H9 (cell line): ENCODE results near the gene NEK11. TPM values are rescaled to one million over a fixed set of nuclear protein-coding genes. Genes with fewer than 3 reads are reported as not detected.

Source experiments
- DNase-seq: peaks from one replicate; pipeline ENCODE4 v3.0.0-alpha.2; 2017
- H2AFZ ChIP-seq: one replicate; pipeline ENCODE4 v1.6.1; 2013; ENCODE audit warnings: mild to moderate bottlenecking, low read length, control low read depth, moderate library complexity
- H2AK5ac ChIP-seq: 2 replicates; pipeline ENCODE4 v1.6.1; 2013; ENCODE audit warnings: low read length, control low read depth, mixed read lengths; ENCODE audit not compliant: insufficient read length
- H2BK120ac ChIP-seq: one replicate; pipeline ENCODE4 v1.6.1; 2013; ENCODE audit warnings: low read depth, mild to moderate bottlenecking, low read length, control low read depth, inconsistent platforms; ENCODE audit not compliant: poor library complexity, severe bottlenecking
- H2BK12ac ChIP-seq: 2 replicates; pipeline ENCODE4 v1.6.1; 2013; ENCODE audit warnings: low read length, control low read depth, mixed read lengths, low read depth; ENCODE audit not compliant: insufficient read length
- H2BK15ac ChIP-seq: 2 replicates; pipeline ENCODE4 v1.6.1; 2013; ENCODE audit warnings: low read depth, low read length, control low read depth
- H2BK20ac ChIP-seq: one replicate; pipeline ENCODE4 v1.6.1; 2013; ENCODE audit warnings: low read depth, mild to moderate bottlenecking, low read length, control low read depth, inconsistent platforms; ENCODE audit not compliant: poor library complexity, severe bottlenecking
- H2BK5ac ChIP-seq: 2 replicates; pipeline ENCODE4 v1.6.1; 2013; ENCODE audit warnings: low read length, control low read depth, mixed read lengths; ENCODE audit not compliant: insufficient read length
- H3K14ac ChIP-seq: 2 replicates; pipeline ENCODE4 v1.6.1; 2013; ENCODE audit warnings: low read length, control low read depth; ENCODE audit not compliant: insufficient read depth
- H3K18ac ChIP-seq: 2 replicates; pipeline ENCODE4 v1.6.1; 2013; ENCODE audit warnings: low read depth, mild to moderate bottlenecking, mixed read lengths, low read length, control low read depth; ENCODE audit not compliant: insufficient read length
- H3K23ac ChIP-seq: 2 replicates; pipeline ENCODE4 v1.6.1; 2013; ENCODE audit warnings: low read length, control low read depth, mixed read lengths, low read depth; ENCODE audit not compliant: insufficient read length
- H3K23me2 ChIP-seq: 2 replicates; pipeline ENCODE4 v1.6.1; 2013; ENCODE audit warnings: low read depth, mild to moderate bottlenecking, mixed read lengths, low read length, control low read depth; ENCODE audit not compliant: insufficient read length, poor library complexity, severe bottlenecking
- H3K27ac ChIP-seq: 2 replicates; pipeline ENCODE4 v1.5.1; 2013; ENCODE audit warnings: low read length, control low read depth, mixed read lengths, low read depth; ENCODE audit not compliant: insufficient read length
- H3K27me3 ChIP-seq: 2 replicates; pipeline ENCODE4 v1.6.1; 2013; ENCODE audit warnings: low read length, control low read depth, inconsistent platforms; ENCODE audit not compliant: insufficient read depth
- H3K4ac ChIP-seq: 2 replicates; pipeline ENCODE4 v1.6.1; 2013; ENCODE audit warnings: low read depth, mild to moderate bottlenecking, control low read depth, inconsistent platforms, low read length, moderate library complexity
- H3K4me1 ChIP-seq: 2 replicates; pipeline ENCODE4 v1.6.1; 2013; ENCODE audit warnings: low read length, control low read depth, inconsistent platforms; ENCODE audit not compliant: insufficient read depth
- H3K4me2 ChIP-seq: 2 replicates; pipeline ENCODE4 v1.6.1; 2013; ENCODE audit warnings: low read length, control low read depth, mixed read lengths; ENCODE audit not compliant: insufficient read length, insufficient read depth
- H3K56ac ChIP-seq: 2 replicates; pipeline ENCODE4 v1.6.1; 2013; ENCODE audit warnings: low read depth, mild to moderate bottlenecking, mixed read lengths, low read length, control low read depth; ENCODE audit not compliant: insufficient read length
- H3K79me1 ChIP-seq: 2 replicates; pipeline ENCODE4 v1.6.1; 2013; ENCODE audit warnings: low read depth, mild to moderate bottlenecking, moderate library complexity, low read length, control low read depth, inconsistent platforms; ENCODE audit not compliant: insufficient read depth, poor library complexity, severe bottlenecking
- H3K79me2 ChIP-seq: 2 replicates; pipeline ENCODE4 v1.6.1; 2013; ENCODE audit warnings: low read length, control low read depth, inconsistent platforms; ENCODE audit not compliant: insufficient read depth
- H3K9ac ChIP-seq: 2 replicates; pipeline ENCODE4 v1.6.1; 2013; ENCODE audit warnings: low read length, control low read depth, mixed read lengths; ENCODE audit not compliant: insufficient read length; ENCODE audit errors: extremely low read depth
- H3K9me3 ChIP-seq: one replicate; pipeline ENCODE4 v1.6.1; 2013; ENCODE audit warnings: low read depth, low read length, inconsistent platforms; ENCODE audit not compliant: control insufficient read depth
- H3T11ph ChIP-seq: one replicate; pipeline ENCODE4 v1.6.1; 2013; ENCODE audit warnings: mild to moderate bottlenecking, low read length, control low read depth, inconsistent platforms
- H4K20me1 ChIP-seq: one replicate; pipeline ENCODE4 v1.6.1; 2013; ENCODE audit not compliant: control insufficient read depth, insufficient read length, insufficient read depth
- H4K5ac ChIP-seq: 2 replicates; pipeline ENCODE4 v1.6.1; 2013; ENCODE audit warnings: low read depth, mild to moderate bottlenecking, mixed read lengths, low read length, control low read depth; ENCODE audit not compliant: insufficient read length
- H4K8ac ChIP-seq: replicated peaks from 2 replicates; pipeline ENCODE4 v1.6.1; 2013; ENCODE audit warnings: low read length, control low read depth, mixed read lengths, low read depth; ENCODE audit not compliant: insufficient read length
- H4K91ac ChIP-seq: 2 replicates; pipeline ENCODE4 v1.6.1; 2013; ENCODE audit warnings: low read depth, mild to moderate bottlenecking, moderate library complexity, mixed read lengths, low read length, control low read depth; ENCODE audit not compliant: insufficient read length
- H3K27ac Mint-ChIP-seq, 3 experiments: 2 replicates in 2 of 3; 3 replicates in 1 of 3; pipeline ENCODE4 v1.8.0; 2020 to 2021; ENCODE audit warnings: mixed read lengths in 3 of 3, mild to moderate bottlenecking in 1 of 3, moderate library complexity in 1 of 3
- H3K27me3 Mint-ChIP-seq: 2 replicates; pipeline ENCODE4 v1.8.0; 2021; ENCODE audit warnings: low read depth, mild to moderate bottlenecking, moderate library complexity, mixed read lengths
- H3K36me3 Mint-ChIP-seq, 3 experiments: 2 replicates in 2 of 3; 3 replicates in 1 of 3; pipeline ENCODE4 v1.8.0; 2020 to 2021; ENCODE audit warnings: low read depth in 3 of 3, mixed read lengths in 3 of 3; ENCODE audit not compliant: insufficient read depth in 1 of 3
- H3K4me1 Mint-ChIP-seq, 2 experiments: 2 replicates each; pipeline ENCODE4 v1.8.0; 2020; ENCODE audit warnings: mixed read lengths in 2 of 2
- H3K4me3 Mint-ChIP-seq, 2 experiments: 2 replicates in 1 of 2; 3 replicates in 1 of 2; pipeline ENCODE4 v1.8.0; 2020 to 2021; ENCODE audit warnings: mild to moderate bottlenecking in 2 of 2, mixed read lengths in 2 of 2, moderate library complexity in 1 of 2
- H3K9me3 Mint-ChIP-seq, 2 experiments: 2 replicates in 1 of 2; 3 replicates in 1 of 2; pipeline ENCODE4 v1.8.0; 2020; ENCODE audit warnings: mild to moderate bottlenecking in 2 of 2, mixed read lengths in 2 of 2, moderate library complexity in 1 of 2
- CTCF ChIP-seq: fragments of 200-600 bp; sonication (generic); conservative IDR thresholded peaks from 3 replicates; pipeline ENCODE4 v1.8.0; 2021; ENCODE audit warnings: antibody characterized with exemption, mild to moderate bottlenecking
- total RNA-seq: library from RNA; stranded (reverse); gene quantifications from 2 replicates; pipeline ENCODE4 v1.2.1, GENCODE V29; 2021

Gene NEK11
- total RNA-seq, 1 experiment from 2014 or later = 2.5 TPM

GRCh38 chr3:131396170-131396569, 369.5 kb downstream of the NEK11 start:
- H3K27me3 Mint-ChIP-seq = no peaks in the 10 kb centered on the region
- no peak overlapping the region for H2BK20ac ChIP-seq
- no peaks in the 10 kb centered on the region for H3K9me3 Mint-ChIP-seq

More at GRCh38 chr3:131396170-131396569, 369.5 kb downstream of the NEK11 start:
- Histone ChIP-seq H3K23ac (no peak overlapping the region), H4K91ac (no peak overlapping the region), H3K27me3 (no peaks in the 10 kb centered on the region), H4K20me1 (no peaks in the 10 kb centered on the region), H3K14ac (no peak overlapping the region), H2BK12ac (no peak overlapping the region), H3T11ph (no peak overlapping the region), H2AFZ (no peak overlapping the region), H2BK5ac (no peak overlapping the region), H3K56ac (no peak overlapping the region), H4K8ac (no peak overlapping the region), H2BK120ac (no peak overlapping the region), H3K18ac (no peak overlapping the region), H3K9me3 (no peaks in the 10 kb centered on the region), H3K27ac (no peak overlapping the region), H4K5ac (no peak overlapping the region), H3K79me1 (no peaks in the 10 kb centered on the region), H2BK15ac (no peak overlapping the region), H3K4me1 (no peaks in the 10 kb centered on the region), H3K4me2 (no peak overlapping the region), H3K23me2 (no peaks in the 10 kb centered on the region), H2AK5ac (no peak overlapping the region), H3K79me2 (no peaks in the 10 kb centered on the region), H3K9ac (no peak overlapping the region), H3K4ac (no peak overlapping the region)
- Mint-ChIP-seq H3K27ac (no peak overlapping the region), H3K36me3 (no peaks in the 10 kb centered on the region), H3K4me3 (no peak overlapping the region), H3K4me1 (peaks cover 2% of the 10 kb centered on the region in 2 experiments; a peak in 2 of 4 replicates)
- TF ChIP-seq CTCF = no peak
- DNase-seq = no peak
